DMS53 (cell line): Measurements from ENCODE around the gene PDZD7.

ENCODE experiments used
- DNase-seq: peaks from one replicate; lab custom pipeline; 2025; lab: John Stamatoyannopoulos, UW

Gene PDZD7

GRCh38 chr10:101018600-101019439 lies 12.1 kb downstream of the PDZD7 start:
- peak; percentile 95 for DNase-seq

DNA sequence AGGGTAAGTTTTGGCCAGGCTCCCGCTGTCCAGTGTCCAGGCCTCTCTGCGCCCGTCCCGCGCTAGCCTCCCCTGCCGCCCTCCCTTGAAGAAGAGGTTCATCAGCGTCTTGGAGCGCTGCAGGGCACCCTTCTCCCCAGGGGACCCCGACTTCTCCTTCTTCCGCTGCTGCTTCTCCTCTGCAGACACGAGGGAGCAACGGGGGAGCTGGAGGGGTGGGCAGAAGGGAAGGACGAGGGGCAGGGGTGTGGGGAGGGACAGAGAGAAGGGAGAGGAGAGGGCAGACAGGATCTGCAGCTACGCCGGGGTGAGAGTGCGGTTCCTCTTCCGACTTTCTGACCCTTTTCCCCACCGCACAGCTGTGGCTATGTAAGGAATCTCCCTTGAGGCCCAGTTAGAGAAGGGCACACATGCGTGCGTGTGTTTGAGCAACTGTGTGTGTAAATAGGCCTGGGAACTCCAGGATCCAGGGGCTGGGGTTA lies 12.8 kb downstream of the PDZD7 start:
- DNase-seq: peak; percentile 35

DNA sequence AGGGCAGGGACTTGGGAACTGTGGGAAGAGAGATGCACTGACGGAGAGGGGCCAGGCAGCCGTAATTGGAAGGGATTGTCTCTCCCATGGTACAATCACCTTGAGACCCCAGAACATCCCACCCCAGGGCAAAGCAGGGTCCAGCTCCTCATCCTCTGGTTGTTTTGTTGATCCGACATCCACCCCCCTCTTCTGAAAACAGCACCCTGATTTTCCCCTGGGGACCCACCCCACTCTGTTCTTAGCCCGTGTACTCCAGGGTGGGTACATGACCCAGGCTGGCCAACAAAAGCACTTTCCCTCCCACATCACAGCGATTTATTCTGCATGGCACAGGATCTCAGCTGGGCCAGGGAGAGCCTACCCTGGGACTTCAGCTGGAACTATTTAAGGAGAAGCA lies 14.1 kb downstream of the PDZD7 start:
- no peak for DNase-seq

DNA sequence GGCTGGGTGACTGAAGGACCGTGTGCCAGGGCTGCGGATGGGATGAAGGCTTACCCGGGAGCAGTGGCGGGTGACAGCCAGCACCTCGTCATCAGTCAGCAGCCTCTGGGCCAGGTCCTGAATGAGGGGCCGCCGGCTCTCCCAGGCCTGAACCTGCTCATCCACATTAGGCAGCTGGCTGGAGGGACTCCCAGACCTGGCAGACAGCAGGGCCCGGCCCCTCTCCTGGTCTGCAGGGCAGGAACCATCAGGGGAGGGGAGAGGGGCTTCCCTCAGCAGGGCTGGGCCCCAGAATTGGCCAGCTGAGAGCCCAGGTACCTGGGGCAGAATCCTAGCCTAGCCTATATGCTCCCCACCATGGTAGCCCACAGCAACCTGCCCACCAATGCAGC lies 15.4 kb downstream of the PDZD7 start:
- no peak for DNase-seq

DNA sequence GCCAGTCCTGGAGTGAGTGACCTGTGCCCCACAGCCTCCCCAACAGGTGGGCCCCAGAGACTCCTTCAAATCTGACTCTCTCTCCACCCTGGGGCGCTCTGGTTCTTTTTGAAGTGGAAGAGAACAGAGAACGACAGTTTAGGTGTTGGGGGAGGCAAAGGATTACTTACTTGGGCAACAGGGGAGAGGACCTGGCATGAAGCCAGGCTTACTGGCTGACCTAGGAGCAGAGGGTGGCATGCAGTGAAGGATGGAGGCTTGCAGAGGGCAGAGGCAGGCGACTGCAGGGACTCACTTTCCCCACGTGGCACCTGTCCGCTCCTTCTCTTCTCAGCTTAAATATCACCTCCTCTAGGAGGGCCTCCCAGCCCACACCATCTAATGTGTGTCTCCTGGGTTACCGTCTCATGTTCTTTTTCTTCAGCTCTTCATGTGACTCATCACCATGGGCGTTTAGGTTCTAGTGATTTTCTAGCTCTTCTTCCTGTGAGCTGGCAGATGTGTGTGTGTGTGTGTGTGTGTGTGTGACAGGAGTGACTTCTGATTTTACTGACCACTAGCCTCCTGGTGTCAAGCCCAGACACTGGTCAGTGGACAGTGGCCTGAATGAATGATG lies 15.9 kb downstream of the PDZD7 start:
- peak; percentile 76 for DNase-seq

DNA sequence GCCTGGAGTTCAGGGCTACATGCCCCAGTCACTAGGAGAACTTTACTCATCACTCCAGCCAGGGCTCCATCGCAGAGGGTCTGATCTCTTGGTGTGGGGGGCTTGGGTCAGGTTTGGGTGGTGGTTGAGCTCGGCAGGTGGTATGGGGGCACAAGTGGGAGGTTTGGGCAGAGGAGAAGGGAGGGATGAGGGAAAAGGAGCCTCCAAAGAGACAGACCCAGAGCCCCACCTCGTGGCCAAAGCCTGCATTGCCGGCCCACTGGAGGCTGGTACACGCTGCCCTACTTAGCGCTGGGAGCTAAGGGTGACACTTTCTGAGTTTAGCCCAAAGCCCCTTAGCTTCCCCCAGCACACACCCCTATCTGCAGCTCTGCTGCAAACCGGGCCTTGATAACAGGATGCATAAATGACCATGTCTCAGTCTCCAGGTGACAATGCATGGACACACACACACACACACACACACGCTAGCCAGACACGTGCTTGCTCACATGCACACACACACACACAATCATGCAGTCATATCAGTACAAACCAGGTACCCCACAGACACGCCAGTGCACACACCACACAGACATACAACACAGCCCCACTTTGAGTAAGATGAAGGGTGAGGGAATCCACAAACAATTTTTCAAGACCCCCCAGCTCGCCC lies 16.6 kb downstream of the PDZD7 start:
- peak; percentile 75 for DNase-seq

- no peak for DNase-seq
These were observed 17.5 kb downstream of the PDZD7 start for GRCh38 chr10:101013365-101013825.

DNA sequence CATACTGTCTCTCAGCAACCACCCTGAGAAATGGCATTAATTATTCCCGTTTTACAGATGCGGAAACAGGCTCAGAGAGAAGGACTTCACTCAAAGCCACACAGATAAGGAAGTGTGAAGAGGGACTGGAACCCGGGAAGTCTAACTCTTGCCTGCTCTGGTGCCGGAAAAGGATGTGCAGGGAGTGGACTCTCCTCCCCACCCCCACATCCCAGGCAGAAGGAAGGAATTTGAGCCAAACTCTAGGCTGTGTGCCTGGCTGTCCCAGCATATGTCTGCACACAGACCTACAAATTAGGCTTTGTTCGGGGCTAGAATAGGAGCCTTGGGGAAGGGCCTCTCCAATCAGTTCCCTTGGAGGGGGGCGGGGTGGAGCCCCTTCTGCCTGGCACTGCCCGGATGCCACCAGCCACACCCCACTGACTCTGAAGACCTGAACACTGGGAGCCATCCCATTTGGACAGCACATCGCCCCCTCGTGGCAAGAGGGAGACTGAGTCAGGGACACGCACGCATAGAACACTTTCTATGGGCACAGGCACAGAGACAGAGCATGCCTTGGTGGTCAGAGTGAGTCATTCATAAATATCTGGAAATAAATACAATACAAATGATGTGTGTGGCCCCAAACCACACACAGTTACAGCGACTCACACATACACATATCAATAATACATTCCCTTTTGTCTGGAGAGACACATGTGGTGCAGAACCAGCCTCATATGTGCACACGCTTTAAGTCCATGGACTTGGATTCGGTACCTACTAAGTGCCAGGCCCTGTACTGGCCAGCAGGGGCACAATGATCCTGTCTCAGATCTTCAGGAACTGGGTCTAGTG lies 18.2 kb downstream of the PDZD7 start:
- DNase-seq: peak; percentile 91

DNA sequence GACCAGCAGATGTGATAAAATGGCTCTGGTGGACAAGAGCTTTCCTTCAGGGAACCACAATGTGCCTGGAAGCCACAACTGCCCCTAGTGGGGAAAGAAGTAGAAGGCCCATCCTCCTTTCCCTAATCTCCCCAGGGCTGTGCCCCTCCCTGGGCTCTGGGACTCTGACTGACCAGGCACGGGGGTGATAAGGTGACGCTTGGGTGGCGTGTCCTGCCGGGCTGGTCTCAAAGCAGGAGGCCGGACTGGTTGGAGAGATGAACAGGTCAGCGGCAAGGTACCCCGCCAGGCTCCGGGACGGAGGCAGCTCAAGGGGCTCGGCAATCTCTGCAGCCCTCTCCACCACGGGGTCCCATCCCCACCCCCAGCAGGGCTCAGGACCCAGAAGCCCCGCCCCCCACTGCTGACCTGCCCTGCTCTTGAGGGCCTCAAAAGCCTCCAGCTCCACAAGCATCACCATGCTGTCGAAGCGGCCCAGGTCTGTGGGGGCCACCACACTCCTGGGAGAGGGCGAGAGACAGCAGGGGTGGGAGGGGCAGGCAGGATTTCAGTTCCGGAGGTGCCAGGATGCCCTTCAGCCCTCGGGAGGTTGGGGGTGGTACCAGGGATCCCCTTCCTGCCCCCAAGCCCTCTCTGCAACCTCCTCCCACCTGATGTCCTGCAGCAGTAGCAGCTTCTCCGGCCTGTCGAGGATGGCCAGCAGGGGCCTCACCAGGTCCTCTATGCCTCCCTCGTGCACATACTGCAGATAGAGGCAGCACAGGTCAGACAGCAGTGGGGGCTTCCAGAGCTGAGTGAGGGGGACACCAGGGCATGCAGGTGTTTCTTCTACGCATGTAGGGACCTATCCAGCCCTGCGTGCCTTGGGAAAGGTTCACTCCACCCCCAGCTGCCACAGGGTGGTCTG lies 19.2 kb downstream of the PDZD7 start:
- DNase-seq: peak; percentile 40

DNA sequence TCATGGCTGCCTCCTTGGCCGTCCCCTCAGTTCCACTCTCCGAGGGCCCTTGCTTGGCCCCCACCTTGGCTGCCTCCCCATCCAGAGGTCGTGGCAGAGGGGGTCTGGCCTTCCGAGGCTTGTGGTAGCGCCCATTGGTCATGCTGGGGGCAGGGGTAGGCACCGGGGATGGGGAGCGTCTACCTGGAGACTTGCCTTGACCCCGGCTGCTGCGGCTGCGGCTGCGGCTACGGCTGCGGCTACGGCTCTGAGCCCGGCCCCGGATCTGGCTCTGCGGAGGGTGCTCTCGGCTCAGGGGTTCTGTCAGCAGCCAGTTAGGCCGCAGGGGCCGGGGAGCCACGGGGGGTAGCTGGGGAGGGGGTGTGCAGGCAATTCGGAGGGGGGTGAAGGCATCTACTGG lies 20.6 kb downstream of the PDZD7 start:
- DNase-seq: no peak

DNA sequence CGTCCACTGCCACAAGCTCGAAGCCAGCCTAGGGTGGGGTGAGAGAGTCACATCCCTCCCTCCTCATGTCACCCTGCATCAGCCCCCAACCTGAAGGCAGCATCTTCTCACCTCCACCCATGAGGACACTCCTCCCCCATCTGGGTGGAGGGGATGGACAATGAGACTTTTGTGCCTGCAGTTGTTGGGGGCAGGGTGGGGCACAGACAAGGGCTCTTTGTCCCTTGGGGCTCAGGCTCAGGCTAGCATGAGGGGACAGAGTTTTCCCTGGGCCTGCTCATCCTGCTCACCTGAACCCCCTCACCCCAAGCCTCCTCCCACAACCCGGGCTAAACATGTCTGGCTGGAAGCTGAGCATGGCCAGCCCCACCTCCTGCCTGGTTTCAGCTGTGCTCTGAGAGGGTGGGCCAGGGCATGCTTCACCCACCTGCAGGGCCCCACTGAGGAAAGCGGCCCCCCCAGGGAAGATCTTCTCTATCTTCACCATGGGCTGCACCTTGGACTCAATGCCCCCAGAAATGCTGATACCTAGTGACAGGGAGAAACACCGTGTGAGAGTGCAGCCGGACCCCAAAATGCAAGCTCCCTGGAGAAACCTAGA lies 22.0 kb downstream of the PDZD7 start:
- DNase-seq: no peak

DNA sequence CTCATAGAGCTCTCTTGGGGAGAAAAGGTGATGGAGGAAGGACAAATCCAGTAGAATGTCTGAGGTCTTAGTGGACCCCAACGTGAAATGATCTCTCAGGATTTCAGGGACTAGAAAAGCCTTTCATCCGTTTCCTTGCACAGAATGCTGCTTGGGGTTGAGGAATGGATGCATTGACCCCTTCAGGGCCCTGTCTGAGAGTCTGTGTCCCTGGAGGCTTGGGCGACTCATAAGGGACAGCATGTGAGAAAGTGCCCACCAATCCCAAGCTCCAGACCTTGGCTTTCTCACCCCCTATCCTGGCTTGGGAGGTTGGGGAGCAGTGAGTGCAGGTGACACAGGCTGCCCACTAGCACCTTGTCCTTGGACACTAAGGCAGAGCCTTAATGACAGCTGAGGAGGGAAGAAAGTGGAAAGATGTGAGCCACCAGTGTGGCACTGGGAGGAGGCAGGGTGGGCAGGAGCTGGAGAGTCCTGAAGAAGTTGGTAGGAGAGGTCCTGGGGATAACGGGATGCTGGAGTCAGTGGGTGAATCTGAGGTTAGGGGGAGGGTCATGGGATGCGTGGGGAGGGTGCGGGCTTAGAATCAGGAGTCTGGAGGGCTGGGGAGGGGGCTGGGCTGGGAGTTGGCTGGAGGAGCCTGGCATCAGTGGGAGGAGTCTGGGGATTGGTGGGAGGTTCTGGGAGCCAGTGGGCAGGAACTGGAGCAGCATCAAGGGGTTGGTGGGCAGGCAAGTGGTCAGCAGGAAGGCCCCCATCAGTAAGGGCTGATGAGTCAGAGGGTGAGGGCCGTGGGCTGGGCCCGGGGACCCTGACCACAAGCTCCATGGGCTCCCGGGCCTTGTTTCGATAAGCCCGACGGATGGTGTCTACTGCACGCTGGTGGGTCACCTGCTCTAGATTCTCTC lies 22.8 kb downstream of the PDZD7 start:
- no peak for DNase-seq

DNA sequence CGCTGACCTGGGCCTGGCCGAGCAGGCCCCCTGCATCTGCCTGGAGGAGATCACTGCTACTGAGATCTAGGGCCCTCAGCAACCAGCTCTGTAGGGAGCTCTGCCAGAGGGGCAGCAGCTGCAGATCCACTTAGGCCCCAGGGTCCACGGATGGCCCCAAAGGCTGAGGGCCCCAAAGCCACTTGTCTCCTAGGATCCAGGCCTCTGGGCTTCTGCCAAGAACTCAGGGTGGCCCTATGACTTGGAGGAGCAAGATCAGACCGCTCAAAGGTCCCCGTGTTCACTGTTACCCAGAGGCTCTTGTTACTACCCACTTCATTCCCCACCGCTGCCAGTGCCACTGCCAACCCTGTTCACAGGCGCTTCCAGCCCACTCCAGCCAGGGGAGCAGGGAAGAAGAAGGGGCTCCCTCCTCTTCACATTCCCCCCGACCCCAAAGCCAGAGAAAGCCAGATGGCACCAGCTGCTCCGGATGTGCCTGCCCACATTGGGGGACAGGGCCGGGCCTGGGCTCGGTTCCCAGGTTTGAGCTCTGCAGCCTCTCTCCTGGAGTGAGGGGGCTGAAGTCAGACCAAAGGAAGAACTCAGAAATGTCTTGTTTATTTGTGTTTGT lies 23.7 kb downstream of the PDZD7 start:
- DNase-seq: no peak

GRCh38 chr10:101006593-101007098 lies 24.3 kb downstream of the PDZD7 start:
- peak; percentile 32 for DNase-seq

- DNase-seq: no peak
These were observed 24.9 kb downstream of the PDZD7 start for GRCh38 chr10:101005869-101006567.

GRCh38 chr10:101005361-101005760 lies 25.6 kb downstream of the PDZD7 start:
- DNase-seq: no peak

- DNase-seq: no peak
These were observed 27.2 kb downstream of the PDZD7 start for GRCh38 chr10:101003639-101004206.

GRCh38 chr10:101002456-101002855 lies 28.5 kb downstream of the PDZD7 start:
- DNase-seq: no peak
